OCI-LY1 (cell line): Measurements from ENCODE around the gene PLPP6.

ENCODE experiments used
- CTCF ChIP-seq: fragments of 200-600 bp; sonication (generic), shearing (Covaris generic); IDR thresholded peaks from 2 replicates; pipeline ENCODE4 v1.5.1; 2017; ENCODE audit warnings: mild to moderate bottlenecking, antibody characterized with exemption, low read length, moderate library complexity, mixed read lengths
- EZH2 ChIP-seq: fragments of 200-600 bp; sonication (generic), shearing (Covaris generic); IDR thresholded peaks from 2 replicates; pipeline ENCODE4 v1.8.0; 2017; ENCODE audit warnings: borderline replicate concordance, mixed run types, mild to moderate bottlenecking, antibody characterized with exemption, low read length, moderate library complexity, mixed read lengths

- TF ChIP-seq CTCF (no peak), EZH2 (no peak)
Measured at GRCh38 chr9:4654538-4654937, 7.6 kb upstream of the PLPP6 start.
